Activated CD8-positive, alpha-beta memory T cell treated with anti-CD3 and anti-CD28 coated beads, Interleukin-2, amount 50 U/mL, for 24 hours (primary cell): ENCODE measurements around the gene CYTH4.
A peak's percentile ranks its signal among the peaks of the same experiment; 100 is the strongest.

Source experiments
- DNase-seq: peaks from one replicate; pipeline ENCODE4 v3.0.0-alpha.2; 2020; ENCODE audit errors: extremely low read depth

Gene CYTH4

GRCh38 chr22:37289156-37289735 is 6.9 kb downstream of the CYTH4 start:
- no peak for DNase-seq

DNA sequence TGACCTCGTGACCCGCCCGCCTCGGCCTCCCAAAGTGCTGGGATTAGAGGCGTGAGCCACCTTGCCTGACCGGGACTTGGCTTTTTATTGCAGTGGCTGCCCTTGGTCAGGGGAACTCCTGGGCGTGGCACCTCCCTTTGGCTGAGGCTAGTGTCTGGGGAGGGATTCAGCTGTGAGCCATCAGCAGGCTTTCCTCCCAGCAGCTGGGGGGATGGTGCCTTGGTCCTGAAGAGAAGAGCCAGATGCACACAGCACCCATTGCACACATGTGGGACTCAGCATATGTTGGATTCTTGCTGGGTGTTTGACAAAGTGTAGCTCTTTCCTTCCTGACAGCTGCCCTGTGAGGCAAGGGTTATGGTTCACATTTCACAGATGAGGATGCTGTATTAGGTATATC is 8.4 kb downstream of the CYTH4 start:
- DNase-seq, result no peak

DNA sequence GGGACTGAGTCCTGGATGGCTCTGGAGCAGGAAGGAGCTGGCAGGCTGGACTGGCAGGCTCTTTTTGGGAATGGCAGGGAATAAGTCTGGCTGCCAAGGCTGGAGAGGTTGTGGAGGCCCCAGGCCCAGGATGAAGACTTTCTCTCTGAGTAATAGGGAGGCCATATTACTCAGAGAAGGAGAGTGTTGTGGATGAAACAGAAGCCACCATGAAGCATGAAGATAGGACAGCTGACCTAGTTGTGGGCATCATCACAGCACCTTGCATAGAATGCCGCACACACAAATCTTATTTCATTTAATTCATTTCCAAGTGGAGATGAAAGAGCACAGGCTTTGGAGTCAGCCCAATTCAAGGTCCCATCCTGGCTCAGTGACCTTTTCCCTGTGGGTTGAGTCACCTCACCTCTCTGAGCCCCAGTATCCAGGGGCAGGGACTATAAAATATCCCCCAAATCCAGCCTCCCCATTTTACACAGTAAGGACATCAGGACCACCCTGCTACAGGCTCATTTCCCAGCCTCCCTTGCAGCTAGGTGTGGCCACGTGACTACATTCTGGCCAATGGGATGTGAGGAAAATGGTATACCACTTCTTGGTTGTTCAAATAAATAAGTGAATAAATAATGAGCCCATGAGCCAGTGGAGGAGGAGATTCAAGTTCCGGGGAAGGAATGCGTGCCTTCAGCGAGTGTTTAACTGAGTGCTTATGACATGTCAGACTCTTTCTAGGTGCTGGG is 9.4 kb downstream of the CYTH4 start:
- no peak for DNase-seq

- DNase-seq, result no peak
Observed at GRCh38 chr22:37292641-37293040, 10.3 kb downstream of the CYTH4 start.

GRCh38 chr22:37293172-37293571 is 10.9 kb downstream of the CYTH4 start:
- DNase-seq, result no peak

GRCh38 chr22:37294747-37295146 is 12.4 kb downstream of the CYTH4 start:
- DNase-seq, result no peak

- no peak for DNase-seq
Observed at GRCh38 chr22:37295213-37295886, 13.0 kb downstream of the CYTH4 start.

GRCh38 chr22:37295946-37296345 is 13.6 kb downstream of the CYTH4 start:
- DNase-seq, result no peak

GRCh38 chr22:37298748-37299495 is 16.6 kb downstream of the CYTH4 start:
- DNase-seq, result no peak

GRCh38 chr22:37299969-37300509 is 17.7 kb downstream of the CYTH4 start:
- DNase-seq, result no peak

- DNase-seq, result no peak
Observed at GRCh38 chr22:37300551-37301017, 18.3 kb downstream of the CYTH4 start.

DNA sequence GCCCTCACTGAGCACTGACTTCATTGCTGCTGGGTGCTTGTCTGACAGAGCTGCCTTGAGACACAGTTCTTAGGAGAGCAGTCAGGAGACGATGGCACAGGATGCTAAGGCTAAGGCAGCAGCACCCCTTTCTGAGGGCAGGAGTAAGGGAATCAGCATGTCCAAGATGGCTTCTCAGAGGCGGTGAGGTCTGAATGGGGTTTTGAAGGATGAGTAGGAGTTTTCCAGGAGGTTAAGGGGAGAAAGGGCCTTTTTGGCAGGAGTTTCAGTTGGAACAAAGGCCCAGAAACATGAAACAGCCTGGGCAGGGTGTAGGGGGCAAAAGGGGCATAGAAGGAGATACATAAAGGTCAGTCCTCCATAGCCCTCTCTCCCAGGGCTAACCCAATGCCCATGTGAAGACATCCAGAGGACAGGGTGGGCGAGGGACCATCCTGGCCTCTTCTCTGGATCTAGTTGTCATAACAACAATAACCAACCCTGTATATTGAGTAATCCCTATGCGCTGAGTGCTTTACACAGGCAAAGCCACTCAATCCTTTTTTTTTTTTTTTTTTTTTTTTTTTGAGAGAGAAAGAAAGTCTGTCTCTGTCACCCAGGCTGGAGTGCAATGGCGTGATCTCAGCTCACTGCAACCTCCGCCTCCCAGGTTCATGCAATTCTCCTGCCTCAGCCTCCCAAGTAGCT is 19.0 kb downstream of the CYTH4 start:
- DNase-seq, result no peak

GRCh38 chr22:37302674-37303555 is 20.6 kb downstream of the CYTH4 start:
- DNase-seq, result no peak

DNA sequence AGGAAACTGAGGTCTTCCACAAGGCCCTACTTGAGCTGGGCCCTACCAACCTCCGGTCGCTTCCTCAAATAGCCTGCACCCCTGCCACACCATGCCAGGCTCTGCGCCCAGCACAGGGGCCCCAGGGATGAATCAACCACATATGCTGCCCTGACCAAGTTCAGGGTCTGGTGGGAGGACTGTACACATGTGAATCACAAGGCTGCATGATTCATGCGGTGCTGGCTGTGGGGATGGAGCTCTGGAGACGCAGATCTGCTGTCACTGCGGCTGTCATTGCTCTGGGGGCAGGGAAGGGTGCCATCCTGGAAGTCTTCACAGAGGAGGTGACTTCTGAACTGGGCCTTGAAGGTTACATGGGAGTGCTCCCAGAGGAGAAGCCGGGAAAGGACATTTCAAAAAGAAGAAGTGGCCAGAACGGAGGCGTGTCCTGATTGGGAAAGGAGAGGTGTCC is 21.5 kb downstream of the CYTH4 start:
- peak; percentile 51 for DNase-seq

GRCh38 chr22:37304595-37305343 is 22.5 kb downstream of the CYTH4 start:
- no peak for DNase-seq

DNA sequence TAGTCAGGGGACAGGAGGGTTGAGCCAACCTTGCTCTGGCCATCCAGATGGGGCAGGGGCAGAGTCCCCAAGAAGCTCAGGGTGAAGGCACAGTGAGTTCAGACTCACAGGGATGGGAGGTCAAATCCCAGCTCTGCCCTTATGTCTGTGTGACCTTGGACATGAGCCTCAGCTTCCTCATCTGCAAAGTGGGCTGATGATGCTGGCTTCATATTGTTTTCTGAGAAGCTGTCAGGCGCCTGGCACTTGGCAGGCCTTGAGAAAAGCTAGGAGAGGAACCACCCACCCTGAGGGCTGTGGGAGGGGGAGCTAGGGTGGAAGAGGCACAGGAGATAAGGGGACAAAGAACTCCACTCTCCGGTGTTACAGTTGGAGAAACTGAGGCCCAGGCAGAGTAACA is 23.6 kb downstream of the CYTH4 start:
- no peak for DNase-seq

DNA sequence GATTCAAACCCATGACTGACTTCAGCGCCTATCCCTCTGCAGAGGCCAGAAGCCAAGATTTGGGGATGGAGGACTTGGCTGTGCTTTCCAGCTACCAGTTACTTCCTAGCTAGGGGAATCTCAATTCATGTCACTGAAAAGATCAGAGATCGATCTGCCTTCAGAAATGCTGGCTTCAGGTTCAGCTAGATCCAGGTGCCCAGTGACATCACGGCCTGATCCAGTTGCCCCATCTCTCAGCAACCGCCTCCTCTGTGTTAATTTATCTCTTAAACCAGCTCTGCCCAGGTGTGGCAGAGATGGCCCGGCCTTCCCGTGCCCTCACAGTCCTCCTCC is 24.2 kb downstream of the CYTH4 start:
- DNase-seq, result no peak

DNA sequence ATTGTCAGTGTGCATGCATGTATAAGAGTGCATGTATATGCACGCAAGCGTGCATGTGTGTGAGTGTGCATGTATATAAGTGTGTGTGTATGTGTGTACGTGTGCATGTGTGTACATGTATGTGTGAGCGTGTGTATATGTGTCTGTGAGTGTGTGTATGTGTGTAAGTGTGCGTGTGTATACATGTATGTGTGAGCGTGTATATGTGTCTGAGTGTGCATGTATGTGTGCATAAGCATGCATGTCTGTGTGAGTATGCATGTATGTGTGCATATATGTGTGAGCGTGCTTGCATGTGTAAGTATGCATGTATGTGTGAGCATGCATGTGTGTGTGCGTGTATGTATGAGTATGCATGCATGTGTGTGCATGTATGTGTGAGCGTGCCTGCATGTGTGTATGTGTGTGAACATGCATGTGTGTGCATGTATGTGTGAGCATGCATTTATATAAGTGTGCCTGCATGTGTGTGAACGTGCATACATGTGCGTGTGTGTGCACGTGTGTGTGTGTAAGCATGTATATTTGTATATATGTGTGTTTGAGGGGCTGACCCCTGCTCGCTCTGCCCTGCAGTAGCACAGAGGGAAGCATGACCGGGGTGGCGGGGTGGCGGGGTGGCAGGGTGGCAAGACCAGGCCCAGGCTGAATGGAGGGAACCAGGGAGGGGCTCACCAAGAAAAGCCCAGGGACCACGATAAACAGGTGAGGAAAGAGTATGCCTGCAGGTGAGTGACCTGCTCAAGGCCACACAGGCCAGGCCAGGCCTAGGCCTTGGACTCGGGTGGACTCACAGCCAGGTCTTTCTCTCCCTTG is 26.3 kb downstream of the CYTH4 start:
- DNase-seq, result no peak
